Iris pigment epithelial cell (primary cell): Measurements from ENCODE around the gene TRIM47.

Experiments
- DNase-seq: peaks from one replicate; pipeline ENCODE4 v3.0.0-alpha.2; 2011; ENCODE audit warnings: low read depth

Gene TRIM47

DNA sequence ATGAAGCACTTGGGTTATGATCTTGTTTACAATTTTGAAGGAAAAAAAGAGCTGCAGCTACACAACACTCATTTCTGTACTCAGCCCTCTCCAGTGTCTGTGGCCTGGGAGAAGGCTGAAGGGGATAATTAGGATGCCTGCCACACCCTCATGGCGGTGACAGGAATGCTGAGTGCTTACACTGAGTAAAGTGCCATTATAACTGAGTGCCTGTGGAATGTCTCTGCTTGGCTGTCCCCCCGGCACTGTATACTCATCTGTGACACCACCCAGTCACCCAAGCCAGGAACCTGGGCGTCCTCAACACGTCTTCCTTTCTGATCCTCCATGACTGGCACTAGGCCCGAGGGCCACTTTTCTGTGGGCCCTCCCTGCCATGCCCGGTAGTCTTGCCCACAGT lies 29.8 kb upstream of the TRIM47 start:
- DNase-seq = no peak

DNA sequence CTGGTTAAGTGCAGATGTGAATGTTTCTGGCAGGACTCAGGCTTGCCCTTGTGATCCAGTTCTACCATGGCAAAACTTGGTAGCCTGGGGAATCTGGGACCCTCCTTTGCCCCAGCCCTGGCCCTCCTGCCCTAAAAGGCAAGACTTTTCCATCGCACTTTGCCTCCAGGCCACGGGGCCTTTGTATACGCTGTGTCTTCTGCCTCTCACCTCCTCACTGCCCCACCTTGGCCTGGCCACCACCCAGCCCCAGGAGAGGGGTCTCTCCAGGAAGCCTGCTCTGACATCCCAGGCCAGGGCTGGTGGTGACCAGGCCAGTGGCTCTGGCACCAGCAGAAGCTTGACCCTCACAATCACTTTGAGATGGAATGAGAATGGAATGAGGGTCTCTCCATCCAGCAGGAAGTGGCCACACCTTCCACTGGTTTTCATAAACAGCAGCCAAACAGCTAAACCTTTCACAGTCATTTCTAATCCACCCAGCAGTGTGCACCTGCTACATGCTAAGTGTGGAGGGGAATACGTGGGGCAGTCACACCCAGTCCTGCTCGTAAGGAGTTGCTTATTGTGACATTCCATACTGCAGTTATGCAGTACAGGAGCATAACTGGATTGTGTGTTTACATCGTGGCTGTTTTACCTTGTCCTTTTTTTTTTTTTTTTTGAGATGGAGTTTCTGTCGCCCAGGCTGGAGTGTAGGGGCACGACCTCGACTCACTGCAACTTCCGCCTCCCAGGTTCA lies 27.9 kb upstream of the TRIM47 start:
- no peak for DNase-seq

GRCh38 chr17:75904749-75905521 lies 26.6 kb upstream of the TRIM47 start, which contains the start of gene MRPL38:
TSS of gene MRPL38 (minus strand) at chr17:75904884. CDS start at chr17:75904875, 9 bp downstream.
- DNase-seq = peak; percentile 92

GRCh38 chr17:75902406-75902805 lies 24.0 kb upstream of the TRIM47 start:
- no peak for DNase-seq

DNA sequence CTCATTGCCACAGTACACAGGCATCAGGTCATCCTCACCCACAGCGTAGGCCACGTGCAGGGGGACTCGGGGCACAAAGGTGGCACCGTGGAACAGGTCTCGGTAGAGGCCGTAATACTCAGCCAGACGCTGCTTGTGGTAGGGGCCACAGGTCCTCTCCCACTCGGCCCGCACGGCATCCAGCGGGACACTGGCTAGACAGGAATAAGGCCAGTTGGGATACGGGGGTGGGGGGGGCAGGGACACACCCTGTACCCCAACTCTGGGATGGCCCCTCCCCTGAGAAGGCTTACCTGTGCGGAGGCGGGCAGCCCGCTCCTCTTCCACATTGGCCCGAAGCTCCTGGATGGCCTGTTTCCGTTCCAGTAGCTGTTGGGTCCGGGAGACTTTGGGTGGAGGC lies 23.3 kb upstream of the TRIM47 start:
- no peak for DNase-seq

GRCh38 chr17:75900691-75901533 lies 22.5 kb upstream of the TRIM47 start:
- no peak for DNase-seq

- DNase-seq = no peak
Measured at GRCh38 chr17:75899767-75900468, 21.5 kb upstream of the TRIM47 start.

GRCh38 chr17:75899353-75899752 lies 21.0 kb upstream of the TRIM47 start:
- no peak for DNase-seq

DNA sequence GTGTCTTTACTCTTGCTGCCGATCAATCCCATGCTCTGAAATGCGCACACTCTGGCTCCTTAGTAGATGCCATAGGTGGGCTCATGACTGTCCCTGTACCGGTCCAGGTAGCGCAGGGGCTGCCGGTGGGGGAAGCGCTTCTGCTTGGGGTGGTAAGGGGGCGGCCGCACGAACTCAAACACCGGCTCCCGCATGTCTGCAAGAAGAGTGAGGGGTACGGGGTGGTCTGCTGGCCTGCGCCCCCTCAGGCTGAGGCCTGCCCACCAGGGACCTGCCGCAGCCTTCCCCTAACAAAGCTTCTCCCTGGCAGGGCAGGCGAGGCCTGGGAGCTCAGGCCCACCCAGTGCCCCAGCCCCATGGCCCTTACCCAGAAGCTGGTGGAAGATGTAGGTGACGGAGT lies 20.4 kb upstream of the TRIM47 start:
- DNase-seq = no peak

DNA sequence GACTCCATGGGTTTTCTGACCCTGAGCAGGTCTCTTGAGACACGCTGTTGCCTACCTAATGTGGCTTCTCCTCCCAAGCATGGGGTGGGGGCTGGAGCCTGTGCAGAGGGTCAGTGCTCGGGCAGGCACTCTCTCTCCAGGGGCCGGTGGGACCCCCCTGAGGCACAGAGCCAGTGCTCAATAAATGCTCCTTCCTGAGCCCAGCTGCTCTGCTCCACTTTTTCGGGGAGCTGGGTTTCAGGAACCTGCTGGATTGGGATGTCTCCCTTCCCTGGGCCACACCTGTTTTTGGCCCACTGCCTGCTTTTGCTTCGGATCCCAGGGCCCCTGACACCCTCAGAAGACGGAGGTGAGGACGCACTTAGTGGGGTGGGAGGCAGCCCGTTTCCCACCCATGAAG lies 19.7 kb upstream of the TRIM47 start:
- DNase-seq = no peak

DNA sequence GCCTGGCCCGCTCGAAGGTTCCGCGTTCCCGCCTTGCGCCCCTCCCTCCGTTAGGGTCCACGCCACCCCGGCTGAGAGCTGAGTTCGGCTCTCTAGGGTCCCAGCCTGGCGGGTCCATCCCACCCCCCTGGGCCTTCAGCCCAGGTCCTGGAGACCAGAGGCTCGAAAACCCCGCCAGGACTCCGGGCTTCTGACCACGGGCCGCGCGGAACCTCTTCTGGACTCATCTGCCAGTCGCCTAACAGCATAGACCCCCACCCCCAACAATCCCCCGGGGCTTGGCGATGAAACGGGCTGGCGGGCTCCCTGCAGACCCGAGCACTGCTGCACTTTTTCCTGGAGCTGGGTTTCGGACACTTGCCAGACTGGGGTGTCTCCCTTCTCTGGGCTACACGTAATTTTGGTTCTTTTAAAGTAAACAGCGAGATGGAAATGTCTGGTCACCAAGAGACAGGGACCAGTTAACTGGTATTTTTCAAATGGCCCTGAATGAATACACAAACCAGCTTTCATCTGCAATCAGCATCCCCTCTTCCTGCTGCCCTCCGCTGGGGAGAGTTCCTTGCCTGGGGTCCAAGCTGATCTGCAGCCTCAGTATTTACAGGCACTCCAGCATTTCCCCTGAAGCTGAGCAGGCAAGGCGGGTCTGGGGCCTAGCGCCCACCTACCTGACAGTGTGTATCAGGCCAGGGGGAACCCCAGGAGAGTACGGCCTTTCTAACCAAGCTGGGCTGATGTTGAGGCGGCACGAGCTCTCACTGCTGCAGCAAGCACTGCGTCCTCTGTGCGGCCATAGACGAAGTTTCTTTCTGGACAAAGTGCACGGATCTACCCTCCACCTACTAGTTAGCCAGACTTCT lies 19.0 kb upstream of the TRIM47 start:
- no peak for DNase-seq

GRCh38 chr17:75896415-75897159 lies 18.2 kb upstream of the TRIM47 start, which contains the start of gene TRIM65:
TSS of gene TRIM65 (minus strand) at chr17:75896951. CDS start at chr17:75896937, 14 bp downstream.
- DNase-seq = peak; percentile 75

DNA sequence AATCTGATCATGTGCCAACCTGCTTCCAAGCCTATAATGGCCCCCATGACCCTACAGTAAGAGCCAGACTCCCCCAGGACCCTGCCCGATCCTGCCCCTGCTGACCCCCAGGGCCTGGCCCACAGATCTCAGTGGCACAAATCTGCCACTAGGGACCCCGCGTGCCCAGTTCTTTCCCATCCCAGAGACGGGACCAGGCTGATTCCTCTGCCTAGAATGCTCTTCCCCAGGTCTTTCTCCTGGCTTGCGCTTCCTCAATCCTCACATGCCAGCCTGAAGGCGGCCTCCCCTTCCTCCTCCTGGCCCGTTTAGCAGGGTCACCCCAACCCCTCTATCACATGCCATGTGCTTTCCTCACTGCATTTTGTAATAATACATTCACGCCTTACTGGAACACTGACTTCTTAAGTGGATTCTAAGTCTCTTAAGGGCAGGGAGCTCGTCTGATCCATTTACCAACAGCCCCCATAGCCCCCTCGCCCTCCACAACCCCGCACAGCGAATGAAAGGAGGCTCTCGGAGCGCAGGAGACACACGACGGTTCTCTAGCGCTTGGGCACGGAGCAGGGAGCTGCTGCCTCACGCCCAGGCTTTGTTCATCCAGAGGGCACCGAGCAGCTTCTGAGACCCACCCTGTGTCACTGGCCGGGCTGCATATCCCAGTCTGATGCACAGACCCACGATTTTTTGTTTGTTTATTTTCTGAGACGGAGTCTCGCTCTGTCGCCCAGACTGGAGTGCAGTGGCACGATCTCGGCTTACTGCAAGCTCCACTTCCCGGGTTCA lies 17.2 kb upstream of the TRIM47 start:
- DNase-seq = no peak

DNA sequence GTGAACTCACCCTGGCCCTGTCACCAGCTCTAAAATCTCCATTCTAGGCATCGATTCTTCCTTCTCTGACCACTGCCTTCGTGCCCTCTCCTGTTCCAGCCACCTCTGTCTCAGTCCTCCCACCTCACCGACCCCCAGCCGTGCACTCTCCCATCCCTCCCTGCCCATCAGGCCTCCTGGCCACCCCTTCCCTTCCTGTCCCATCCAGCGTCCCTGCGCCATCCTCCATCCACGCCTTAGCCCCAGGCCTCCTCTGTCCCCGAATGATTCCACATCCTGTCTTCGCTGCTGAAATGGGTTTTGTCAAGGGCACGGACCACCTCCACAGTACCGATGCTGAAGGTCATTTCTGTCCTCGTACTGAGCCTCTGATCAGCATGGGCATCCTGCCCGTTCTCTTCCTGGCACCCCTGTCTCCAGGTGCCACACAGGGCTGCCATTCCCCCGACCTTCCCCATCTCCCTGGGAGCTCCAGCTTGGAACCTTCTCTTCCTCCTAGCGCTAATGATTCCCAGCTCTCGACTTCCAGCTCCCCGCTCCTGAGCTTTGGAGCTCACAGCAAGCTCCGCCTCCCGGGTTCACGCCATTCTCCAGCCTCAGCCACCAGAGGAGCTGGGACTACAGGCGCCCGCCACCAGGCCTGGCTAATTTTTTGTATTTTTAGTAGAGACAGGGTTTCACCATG lies 15.8 kb upstream of the TRIM47 start:
- no peak for DNase-seq

DNA sequence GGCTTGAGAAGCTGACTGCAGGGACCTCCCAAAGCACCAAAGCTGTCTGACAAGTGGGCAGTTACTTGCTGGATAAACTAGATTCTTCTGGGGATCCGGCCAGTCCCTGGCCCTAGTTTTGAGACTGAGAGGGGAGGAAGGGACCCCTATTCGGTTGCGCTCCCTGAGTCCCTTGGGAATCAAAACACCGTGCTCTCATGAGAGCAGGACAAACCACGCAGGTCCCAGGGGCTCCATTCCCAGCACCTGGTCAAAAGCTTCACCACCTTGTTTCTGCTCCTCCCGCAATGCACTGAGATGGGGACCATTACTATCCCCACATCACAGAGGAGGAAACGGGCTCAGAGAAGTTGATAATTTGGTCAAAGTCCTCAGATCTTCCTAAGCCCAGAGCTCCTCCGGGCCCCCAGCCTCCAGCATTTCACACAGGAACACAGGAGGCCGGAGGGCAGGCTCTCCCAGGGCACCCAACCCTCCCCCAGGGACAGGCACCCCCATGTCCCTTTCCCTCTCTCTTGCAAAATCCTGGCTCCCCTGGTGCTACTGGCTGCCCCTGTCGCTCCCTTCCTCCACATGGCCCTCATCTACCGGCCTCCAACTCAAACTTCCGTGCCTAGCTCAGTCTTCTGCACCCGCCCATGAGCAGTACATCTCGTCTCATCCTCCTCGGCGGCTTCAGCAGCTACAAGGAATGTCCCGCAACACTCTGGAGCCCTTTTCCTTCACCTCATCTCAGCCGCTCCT lies 15.1 kb upstream of the TRIM47 start:
- no peak for DNase-seq

- no peak for DNase-seq
Measured at GRCh38 chr17:75892556-75893224, 14.3 kb upstream of the TRIM47 start.
